ENCODE data around the gene RXRG.

GRCh38 chr1:165381745-165382505, 63.0 kb downstream of the RXRG start:
- TF ChIP-seq CTCF (conservative IDR thresholded peaks at IDR 0.05; ENCODE audit: low read depth, low read length) (no peak), EZH2 (IDR thresholded peaks at IDR 0.05; ENCODE audit: low read length, unreplicated experiment) (no peak)
